NT2/D1 (cell line): Measurements from ENCODE around the gene RNASE7.

Source experiments
- YY1 ChIP-seq: IDR thresholded peaks from 2 replicates; pipeline ENCODE4 v1.6.1; 2011; ENCODE audit not compliant: insufficient read length, insufficient read depth
- ZNF274 ChIP-seq: IDR thresholded peaks from 2 replicates; pipeline ENCODE4 v1.6.1; 2011; ENCODE audit warnings: mild to moderate bottlenecking, low read depth, low read length

DNA sequence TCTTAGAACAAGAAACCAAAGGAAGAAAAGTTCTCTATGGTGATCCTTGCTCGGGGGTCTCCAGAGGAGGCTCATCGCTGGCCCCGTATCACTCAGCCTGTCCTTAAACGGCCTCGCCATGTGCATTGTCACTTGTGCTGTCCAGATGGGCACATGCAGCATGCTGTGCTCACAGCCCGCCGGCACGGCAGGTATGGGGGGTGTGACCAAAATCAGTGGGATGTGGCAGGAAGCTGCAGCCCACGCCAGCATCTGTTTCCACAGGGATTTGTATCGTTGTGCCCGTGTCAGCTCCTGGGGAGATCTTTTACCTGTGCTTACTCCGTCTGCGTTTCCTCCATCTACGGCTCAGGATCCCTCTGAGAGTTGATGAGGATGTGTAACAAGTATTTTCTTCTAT, 45.6 kb upstream of the RNASE7 start:
- TF ChIP-seq YY1 = no peak
- no peak for TF ChIP-seq ZNF274
